Upper lobe of left lung (tissue), 6 donors: ENCODE results near the gene MAP7D3. TPM values are rescaled to one million over a fixed set of nuclear protein-coding genes. Genes with fewer than 3 reads are reported as not detected.

ENCODE experiments used
- ATAC-seq, 2 donors: fragments of 200-7000 bp; cut with Tn5 transposase; one replicate each; pipeline ENCODE4 v1.9.1; 2022; ENCODE audit warnings: mild to moderate bottlenecking in 2 of 2, moderate library complexity in 2 of 2; ENCODE audit not compliant: low FRiP score in 2 of 2
- DNase-seq, 2 donors: peaks; one replicate each; pipeline ENCODE4 v3.0.0-alpha.2; 2019 to 2020
- H3K27ac ChIP-seq, 4 donors: fragments of 200-600 bp; sonication (generic); one replicate each; pipeline ENCODE4 v1.5.1; 2016 to 2019
- H3K27me3 ChIP-seq, 4 donors: fragments of 200-600 bp; sonication (generic); one replicate each; pipeline ENCODE4 v1.5.1; 2017 to 2019
- H3K36me3 ChIP-seq, 4 donors: fragments of 200-600 bp; sonication (generic); one replicate each; pipeline ENCODE4 v1.5.1; 2016 to 2019
- H3K4me1 ChIP-seq, 4 donors: fragments of 200-600 bp; sonication (generic); one replicate each; pipeline ENCODE4 v1.5.1; 2018 to 2019
- H3K4me3 ChIP-seq, 4 donors: fragments of 200-600 bp; sonication (generic); one replicate each; pipeline ENCODE4 v1.5.1; 2017 to 2019; ENCODE audit warnings: mild to moderate bottlenecking in 2 of 4, moderate library complexity in 1 of 4
- H3K9me3 ChIP-seq, 4 donors: fragments of 200-600 bp; sonication (generic); one replicate each; pipeline ENCODE4 v1.5.1; 2018 to 2019
- CTCF ChIP-seq, 6 experiments: fragments of 450-650 bp in 4 of 6; fragments of 200-600 bp in 2 of 6; sonication (generic) in 2 of 6; IDR thresholded peaks; one replicate each; pipeline ENCODE4 v1.5.1; 2016 to 2019; ENCODE audit warnings: antibody characterized with exemption in 6 of 6
- EP300 ChIP-seq, 4 donors: sonication (generic); formaldehyde crosslinking; IDR thresholded peaks; one replicate each; pipeline ENCODE4 v1.5.1; 2017; ENCODE audit warnings: antibody characterized with exemption in 4 of 4, control low read depth in 2 of 4
- POLR2A ChIP-seq, 4 donors: fragments of 450-650 bp; IDR thresholded peaks; one replicate each; pipeline ENCODE4 v1.5.1; 2016 to 2017; ENCODE audit warnings: antibody characterized with exemption in 4 of 4, mild to moderate bottlenecking in 2 of 4
- POLR2AphosphoS5 ChIP-seq, 2 donors: sonication (generic); formaldehyde crosslinking; IDR thresholded peaks; one replicate each; pipeline ENCODE4 v1.5.1; 2017; ENCODE audit warnings: antibody characterized with exemption in 2 of 2
- WGBS, 2 donors: methylation state at CpG; one replicate each; pipeline ENCODE4 v1.1.5; 2017 to 2018; 5-methylcytosine and 5-hydroxymethylcytosine counted together
- total RNA-seq, 6 donors: library from RNA; depleted of rRNA in 4 of 6; stranded (reverse); fragments of >200 nt in 4 of 6; gene quantifications; one replicate each; pipeline versions ENCODE4 v1.1.0 to v1.2.1, GENCODE V29; 2016 to 2021
- donor health status: DM: no; HTN: no; CAD: no; lungs with moderate emphysema.
- donor health status: DM: no; HTN: yes; CAD: no; lungs with severe emphysema.

Gene MAP7D3
- total RNA-seq, 6 donors from 2014 or later, result 4.8 to 19.9 (median 9.3) TPM

GRCh38 chrX:136209016-136209738 lies 42.0 kb downstream of the MAP7D3 start:
- DNase-seq (no peak), ATAC-seq (peak in 1 of 2 donors; percentile 68)
- Histone ChIP-seq H3K4me3 (no peak overlapping the region), H3K36me3 (peaks cover 0 to 24% (median 0%) of the 10 kb centered on the region in 4 donors), H3K27ac (peak overlapping the region in 3 of 4 donors; percentile 53 to 66 (median 56)), H3K4me1 (peaks cover 0 to 21% (median 12%) of the 10 kb centered on the region in 4 donors), H3K9me3 (no peaks in the 10 kb centered on the region), H3K27me3 (no peaks in the 10 kb centered on the region)
- no peak for TF ChIP-seq EP300 (IDR thresholded peaks at IDR 0.05)
- TF ChIP-seq POLR2AphosphoS5 (IDR thresholded peaks at IDR 0.05), result no peak
- TF ChIP-seq POLR2A (IDR thresholded peaks at IDR 0.05), result no peak
- TF ChIP-seq CTCF (IDR thresholded peaks at IDR 0.05), result peak; percentile 42 to 61 (median 47)
- WGBS, 2 donors, result 23 to 46% methylated on average over 14 to 28 of the region's 28 CpGs

- no peak for TF ChIP-seq POLR2AphosphoS5 (IDR thresholded peaks at IDR 0.05)
- TF ChIP-seq POLR2A (IDR thresholded peaks at IDR 0.05), result no peak
- TF ChIP-seq EP300 (IDR thresholded peaks at IDR 0.05), result no peak
- no peak for TF ChIP-seq CTCF (IDR thresholded peaks at IDR 0.05)
- Histone ChIP-seq H3K9me3 (no peaks in the 10 kb centered on the region), H3K27ac (no peak overlapping the region), H3K4me3 (no peak overlapping the region), H3K4me1 (peaks cover 0 to 28% (median 20%) of the 10 kb centered on the region in 4 donors), H3K27me3 (no peaks in the 10 kb centered on the region), H3K36me3 (peaks cover 0 to 24% (median 0%) of the 10 kb centered on the region in 4 donors)
- no peak for ATAC-seq
- 77% methylated on average over 4 of the region's 4 CpGs; no CpG with 5 or more reads in 1 of the 2 donors for WGBS, 2 donors
- DNase-seq, result no peak
Observed at GRCh38 chrX:136207546-136207945, 43.7 kb downstream of the MAP7D3 start.

GRCh38 chrX:136206916-136207315 lies 44.3 kb downstream of the MAP7D3 start:
- no peak overlapping the region for H3K4me3 ChIP-seq
- DNase-seq (no peak), ATAC-seq (no peak)
- TF ChIP-seq POLR2A (IDR thresholded peaks at IDR 0.05) (no peak), POLR2AphosphoS5 (IDR thresholded peaks at IDR 0.05) (no peak), EP300 (IDR thresholded peaks at IDR 0.05) (no peak), CTCF (IDR thresholded peaks at IDR 0.05) (no peak)
- H3K36me3 ChIP-seq, result peaks cover 0 to 24% (median 0%) of the 10 kb centered on the region in 4 donors
- 68 to 85% methylated on average over 3 to 6 of the region's 6 CpGs for WGBS, 2 donors
- no peak overlapping the region for H3K27ac ChIP-seq
- H3K4me1 ChIP-seq, result peaks cover 0 to 28% (median 21%) of the 10 kb centered on the region in 4 donors
- no peaks in the 10 kb centered on the region for H3K27me3 ChIP-seq
- H3K9me3 ChIP-seq, result no peaks in the 10 kb centered on the region

- peak overlapping the region in 1 of 4 donors; percentile 26 for H3K4me3 ChIP-seq
- no peak for DNase-seq
- TF ChIP-seq EP300 (IDR thresholded peaks at IDR 0.05) (no peak), POLR2A (IDR thresholded peaks at IDR 0.05) (no peak), POLR2AphosphoS5 (IDR thresholded peaks at IDR 0.05) (no peak)
- H3K9me3 ChIP-seq, result no peaks in the 10 kb centered on the region
- no peak for ATAC-seq
- peaks cover 0 to 28% (median 21%) of the 10 kb centered on the region in 4 donors for H3K4me1 ChIP-seq
- H3K36me3 ChIP-seq, result peaks cover 0 to 24% (median 0%) of the 10 kb centered on the region in 4 donors
- peak overlapping the region; percentile 15 to 65 (median 22) for H3K27ac ChIP-seq
- H3K27me3 ChIP-seq, result no peaks in the 10 kb centered on the region
- 69 to 91% methylated on average over 2 to 8 of the region's 8 CpGs for WGBS, 2 donors
Observed at GRCh38 chrX:136205882-136206380, 45.3 kb downstream of the MAP7D3 start.

GRCh38 chrX:136204571-136204970 lies 46.6 kb downstream of the MAP7D3 start:
- DNase-seq, result no peak
- H3K36me3 ChIP-seq, result peaks cover 0 to 18% (median 0%) of the 10 kb centered on the region in 4 donors
- peak; percentile 41 to 89 for ATAC-seq
- H3K27ac ChIP-seq, result peak overlapping the region in 3 of 4 donors; percentile 20 to 65 (median 60)
- H3K27me3 ChIP-seq, result no peaks in the 10 kb centered on the region
- H3K9me3 ChIP-seq, result no peaks in the 10 kb centered on the region
- 12 to 38% methylated on average over 1 to 2 of the region's 2 CpGs for WGBS, 2 donors
- H3K4me1 ChIP-seq, result peaks cover 0 to 33% (median 24%) of the 10 kb centered on the region in 4 donors
- peak overlapping the region in 2 of 4 donors; percentile 1 to 26 for H3K4me3 ChIP-seq
- TF ChIP-seq POLR2AphosphoS5 (IDR thresholded peaks at IDR 0.05) (peak in 1 of 2 donors; percentile 19), EP300 (IDR thresholded peaks at IDR 0.05) (peak in 1 of 4 donors; percentile 1), POLR2A (IDR thresholded peaks at IDR 0.05) (no peak)
